ENCODE measurements around the gene SNTG2. TPM values are rescaled to one million over a fixed set of nuclear protein-coding genes. Genes with fewer than 3 reads are reported as not detected.

Gene SNTG2
- total and polyA plus RNA-seq, 10 of the 15 experiments (the other 5 are each of a cell fraction or from before 2014, with no cell fraction given), result not detected

GRCh38 chr2:932320-933115, 18.1 kb upstream of the SNTG2 start:
- Histone ChIP-seq H2AFZ (ENCODE audit: control insufficient read depth, low read depth, low read length) (no peak overlapping the region), H3K9ac (ENCODE audit: control insufficient read depth, insufficient read depth, low read length) (no peak overlapping the region), H3K27ac (ENCODE audit: control insufficient read depth, insufficient read depth) (no peak overlapping the region), H3K79me2 (ENCODE audit: control insufficient read depth, insufficient read depth, low read length) (no peaks in the 10 kb centered on the region), H3K9me3 (replicated peaks; ENCODE audit: control insufficient read depth, insufficient read depth, low read length) (peaks cover 4% of the 10 kb centered on the region; the same call in 2 of the 3 replicates), H3K27me3 (replicated peaks in 1 of 2; ENCODE audit: control insufficient read depth in 2 of 2, insufficient read depth in 2 of 2, low read length in 1 of 2) (no peaks in the 10 kb centered on the region), H3K4me3 (no peak overlapping the region), H4K20me1 (ENCODE audit: control insufficient read depth, insufficient read depth) (no peaks in the 10 kb centered on the region), H3K36me3 (ENCODE audit: control insufficient read depth in 2 of 2, insufficient read depth in 2 of 2, low read length in 1 of 2) (no peaks in the 10 kb centered on the region), H3K4me2 (ENCODE audit: control insufficient read depth, insufficient read depth) (no peak overlapping the region), H3K4me1 (ENCODE audit: control insufficient read depth, insufficient read depth, low read length) (no peaks in the 10 kb centered on the region)
- CTCF ChIA-PET, result no interaction called here
- SMC1A ChIA-PET (ENCODE audit: uncharacterized antibody, unreplicated experiment), result no interaction called here
- RAD21 ChIA-PET (ENCODE audit: unreplicated experiment), result no interaction called here
- no TSS peak for BruUV-seq (replicated peaks)
- no peak for DNase-seq (ENCODE audit: low read depth, low spot score)
- no peak for FAIRE-seq
- intact Hi-C loops (cut with micrococcal nuclease; ENCODE audit: unreplicated experiment) (no loop called here), in situ Hi-C loops (cut with MboI) (no loop called here)
- 69% methylated on average over 21 of the region's 31 CpGs for WGBS (ENCODE audit: insufficient coverage, insufficient replicate concordance, low lambda C conversion rate, missing lambda C conversion rate)
- TF ChIP-seq CREM (IDR thresholded peaks at IDR 0.05; ENCODE audit: low read depth), result no peak
- no peak for ATAC-seq
- POLR2A ChIA-PET, result no interaction called here

DNA sequence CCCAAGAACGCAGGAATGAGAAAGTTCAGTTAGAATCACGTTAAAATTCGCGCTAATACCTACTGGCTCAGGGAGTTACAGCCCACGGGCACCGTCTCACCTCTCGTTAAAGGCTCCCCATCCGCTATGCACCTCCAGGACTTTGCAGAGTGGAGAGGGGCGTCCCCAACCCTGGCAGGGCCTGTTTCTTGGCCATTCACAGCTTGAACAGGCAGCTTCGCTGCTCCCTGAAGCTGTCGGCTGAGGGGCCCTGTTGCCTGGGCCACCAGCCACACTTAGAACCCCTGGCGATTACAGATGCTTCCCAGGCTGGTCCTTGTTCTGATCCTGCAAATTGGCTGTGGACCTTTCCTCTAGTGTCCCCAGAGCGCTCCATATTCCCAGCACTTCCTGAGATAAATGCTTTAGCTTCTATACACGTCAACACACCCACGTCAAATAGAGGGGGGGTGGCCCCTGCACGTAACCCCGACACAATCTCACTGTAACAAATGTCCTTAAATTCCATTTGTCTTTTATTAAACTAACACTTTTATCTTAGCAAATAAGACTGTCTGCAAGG, 16.8 kb upstream of the SNTG2 start:
- intact Hi-C loops (cut with micrococcal nuclease; ENCODE audit: unreplicated experiment), result no loop called here
- SMC1A ChIA-PET (ENCODE audit: uncharacterized antibody, unreplicated experiment), result no interaction called here
- DNase-seq (ENCODE audit: low read depth, low spot score) (no peak), FAIRE-seq (no peak), ATAC-seq (no peak)
- H3K4me3 ChIP-seq, result no peak overlapping the region
- H2AFZ ChIP-seq (ENCODE audit: control insufficient read depth, low read depth, low read length), result no peak overlapping the region
- 45% methylated on average over 17 of the region's 17 CpGs for WGBS (ENCODE audit: insufficient coverage, insufficient replicate concordance, low lambda C conversion rate, missing lambda C conversion rate)
- BruUV-seq (replicated peaks), result no TSS peak
- no peaks in the 10 kb centered on the region for H4K20me1 ChIP-seq (ENCODE audit: control insufficient read depth, insufficient read depth)
- H3K79me2 ChIP-seq (ENCODE audit: control insufficient read depth, insufficient read depth, low read length), result no peaks in the 10 kb centered on the region
- no peaks in the 10 kb centered on the region for H3K36me3 ChIP-seq (ENCODE audit: control insufficient read depth in 2 of 2, insufficient read depth in 2 of 2, low read length in 1 of 2)
- CTCF ChIA-PET, result no interaction called here
- no peak overlapping the region for H3K4me2 ChIP-seq (ENCODE audit: control insufficient read depth, insufficient read depth)
- no peak for TF ChIP-seq NFYA (IDR thresholded peaks at IDR 0.05; ENCODE audit: borderline replicate concordance, low read depth, low read length)
- H3K9me3 ChIP-seq (replicated peaks; ENCODE audit: control insufficient read depth, insufficient read depth, low read length), result peaks cover 4% of the 10 kb centered on the region; the same call in 2 of the 3 replicates
- in situ Hi-C loops (cut with MboI), result no loop called here
- POLR2A ChIA-PET, result no interaction called here
- RAD21 ChIA-PET (ENCODE audit: unreplicated experiment), result no interaction called here
- no peaks in the 10 kb centered on the region for H3K4me1 ChIP-seq (ENCODE audit: control insufficient read depth, insufficient read depth, low read length)
- H3K9ac ChIP-seq (ENCODE audit: control insufficient read depth, insufficient read depth, low read length), result no peak overlapping the region
- H3K27me3 ChIP-seq (replicated peaks in 1 of 2; ENCODE audit: control insufficient read depth in 2 of 2, insufficient read depth in 2 of 2, low read length in 1 of 2), result no peaks in the 10 kb centered on the region
- no peak overlapping the region for H3K27ac ChIP-seq (ENCODE audit: control insufficient read depth, insufficient read depth)
